Measurements from ENCODE around the gene CHML.

GRCh38 chr1:241648159-241648558 is 8.0 kb upstream of the CHML start:
- TF ChIP-seq CTCF (IDR thresholded peaks at IDR 0.05) (no peak), POLR2A (IDR thresholded peaks at IDR 0.05) (no peak)
